T-helper 9 cell (primary cell): ENCODE measurements around the gene CTDNEP1.

ENCODE experiments used
- DNase-seq: peaks from one replicate; pipeline ENCODE4 v3.0.0-alpha.2; 2020

Gene CTDNEP1

DNA sequence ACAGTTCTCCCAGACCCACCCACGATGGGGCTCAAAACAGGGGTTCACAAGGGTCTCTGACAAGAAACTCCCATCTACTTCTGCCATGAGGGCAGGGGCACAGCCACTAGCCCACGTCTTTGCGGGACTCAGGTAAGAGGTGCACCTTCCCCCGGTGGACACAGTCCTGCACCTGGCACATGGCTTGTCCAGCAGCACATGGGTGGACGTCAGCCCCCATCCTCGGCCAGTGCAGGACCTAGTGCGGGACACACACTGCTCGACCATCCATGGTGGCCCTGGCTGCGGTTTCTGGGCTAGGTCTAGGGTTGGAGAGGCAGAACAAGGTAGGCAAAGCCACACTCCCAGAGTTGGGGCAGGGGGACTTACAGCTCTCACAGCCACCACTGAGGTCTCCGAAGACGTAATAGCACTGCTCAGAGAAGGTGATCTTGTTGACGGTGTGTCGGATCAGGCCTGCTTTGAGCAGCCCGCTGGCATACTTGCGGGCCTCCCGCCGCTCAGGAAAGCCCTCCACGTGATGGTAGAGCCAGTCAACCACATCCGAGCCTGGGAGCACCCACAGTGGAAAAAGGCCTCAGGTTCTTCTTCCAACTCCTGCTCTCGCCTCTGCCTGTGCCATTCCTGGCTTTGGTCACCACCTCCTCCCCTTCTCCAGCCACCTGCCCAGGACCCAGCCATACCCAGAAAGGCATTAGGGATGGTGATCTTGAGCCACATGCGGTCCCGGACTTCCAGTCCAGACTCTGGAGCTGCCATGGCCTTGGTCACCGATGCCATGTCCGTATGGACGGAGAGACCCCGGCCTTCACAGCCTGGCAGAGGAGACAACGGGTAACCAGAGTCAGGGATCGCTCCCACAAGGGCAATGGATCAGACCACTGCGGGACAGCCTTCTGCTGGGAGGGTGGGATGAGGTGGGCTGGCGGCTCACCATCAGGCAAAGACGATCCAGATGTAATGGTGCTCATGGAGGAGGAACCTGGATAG, 24.5 kb downstream of the CTDNEP1 start:
- no peak for DNase-seq

DNA sequence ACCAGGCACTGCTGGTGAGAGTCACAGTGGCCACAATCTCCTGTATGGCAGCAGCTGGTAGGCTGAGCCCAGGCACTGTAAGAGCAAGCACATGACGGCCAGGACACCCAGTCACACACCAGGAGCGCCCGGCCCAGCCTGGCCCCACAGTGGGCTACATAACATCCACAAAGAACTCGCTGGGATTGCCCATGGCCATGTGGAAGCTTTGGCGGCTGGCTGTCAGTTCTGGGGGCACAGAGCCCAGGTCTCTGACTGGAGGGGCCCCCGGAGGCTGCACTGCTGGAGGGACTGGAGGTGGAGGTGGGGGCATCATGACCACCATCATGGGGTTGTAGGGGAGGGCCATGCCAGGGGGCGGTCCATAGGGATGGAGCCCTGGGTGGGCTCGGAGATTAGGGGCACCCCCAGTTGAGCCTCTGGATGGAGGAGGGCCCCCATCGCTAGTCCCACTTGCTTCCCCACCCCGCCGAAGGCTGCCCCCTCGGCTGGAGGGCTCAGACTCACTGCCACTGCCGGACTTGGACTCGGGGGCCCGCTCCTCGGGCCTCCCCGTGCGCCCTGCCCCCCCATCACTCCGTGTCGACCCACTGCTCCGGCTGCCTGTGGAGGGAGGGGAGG, 25.7 kb downstream of the CTDNEP1 start:
- DNase-seq: no peak

DNA sequence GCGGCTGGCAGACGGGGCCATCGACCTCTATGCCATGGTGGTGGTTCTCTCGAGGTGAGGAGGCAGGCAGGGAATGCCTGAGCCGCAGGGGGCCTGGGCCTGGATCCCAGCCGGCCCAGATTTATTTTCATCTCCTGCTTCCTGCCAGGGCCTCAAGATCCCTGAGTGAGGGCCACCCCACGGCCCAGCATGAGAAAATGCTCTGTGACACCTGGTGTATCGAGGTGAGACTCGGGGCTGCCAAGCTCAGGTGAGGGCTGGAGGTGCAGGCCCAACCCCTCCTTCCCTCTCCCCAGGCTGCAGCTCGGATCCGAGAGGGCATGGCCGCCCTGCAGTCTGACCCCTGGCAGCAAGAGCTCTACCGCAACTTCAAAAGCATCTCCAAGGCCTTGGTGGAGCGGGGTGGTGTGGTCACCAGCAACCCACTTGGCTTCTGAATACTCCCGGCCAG, 26.8 kb downstream of the CTDNEP1 start:
- DNase-seq: no peak

DNA sequence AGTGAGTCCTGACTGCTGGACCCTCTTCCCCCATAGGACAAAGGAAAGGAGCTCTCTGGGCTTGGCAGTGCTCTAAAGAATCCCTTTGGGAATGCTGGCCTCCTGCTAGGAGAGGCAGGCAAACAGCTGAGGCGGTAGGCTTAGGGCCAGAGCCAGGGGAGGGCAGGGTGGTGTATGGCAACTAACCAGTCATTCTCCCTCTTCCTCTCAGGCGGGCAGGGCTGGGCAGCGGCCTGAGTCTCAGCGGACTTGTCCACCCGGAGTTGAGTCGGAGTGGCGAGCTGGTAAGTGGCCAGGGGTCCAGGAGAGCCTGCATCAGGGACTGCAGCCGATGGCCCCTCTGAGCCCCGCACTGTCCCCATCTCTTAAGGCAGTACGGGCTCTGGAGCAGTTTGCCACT, 27.4 kb downstream of the CTDNEP1 start:
- DNase-seq: no peak

DNA sequence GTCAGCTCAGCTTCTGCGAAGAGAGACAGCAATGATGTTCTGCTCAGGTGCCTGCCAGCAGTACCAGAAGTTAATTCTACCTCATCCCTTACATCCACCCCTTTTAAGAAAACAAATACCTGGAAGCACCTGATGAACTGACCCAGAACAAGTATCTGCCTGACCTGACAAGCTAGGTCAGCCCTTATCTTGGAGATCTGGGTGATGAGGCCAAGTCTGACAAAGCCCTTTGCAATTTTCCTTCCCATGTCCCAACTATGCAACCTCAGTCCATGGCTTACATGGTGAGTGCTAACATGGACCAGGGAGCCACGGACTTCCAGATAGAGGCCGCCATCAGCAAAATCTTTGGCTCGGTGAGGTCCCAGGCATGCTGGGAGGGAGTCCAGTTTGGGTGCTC, 28.2 kb downstream of the CTDNEP1 start:
- DNase-seq: no peak

DNA sequence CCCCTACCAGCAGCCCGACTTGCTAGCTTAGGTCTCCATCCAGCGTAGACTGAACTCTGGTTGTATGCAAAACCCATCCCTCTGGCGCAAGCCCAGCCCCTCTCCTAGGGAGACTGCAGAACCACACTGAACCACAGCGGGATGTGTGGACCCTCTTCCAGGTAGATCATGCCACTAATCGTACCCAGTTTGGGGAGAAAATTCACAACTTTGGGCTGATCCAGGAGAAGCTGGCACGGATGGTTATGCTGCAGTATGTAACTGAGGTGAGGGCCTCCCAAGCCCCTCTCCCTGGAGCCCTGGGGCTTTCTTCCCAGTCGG, 28.6 kb downstream of the CTDNEP1 start:
- DNase-seq: no peak

DNA sequence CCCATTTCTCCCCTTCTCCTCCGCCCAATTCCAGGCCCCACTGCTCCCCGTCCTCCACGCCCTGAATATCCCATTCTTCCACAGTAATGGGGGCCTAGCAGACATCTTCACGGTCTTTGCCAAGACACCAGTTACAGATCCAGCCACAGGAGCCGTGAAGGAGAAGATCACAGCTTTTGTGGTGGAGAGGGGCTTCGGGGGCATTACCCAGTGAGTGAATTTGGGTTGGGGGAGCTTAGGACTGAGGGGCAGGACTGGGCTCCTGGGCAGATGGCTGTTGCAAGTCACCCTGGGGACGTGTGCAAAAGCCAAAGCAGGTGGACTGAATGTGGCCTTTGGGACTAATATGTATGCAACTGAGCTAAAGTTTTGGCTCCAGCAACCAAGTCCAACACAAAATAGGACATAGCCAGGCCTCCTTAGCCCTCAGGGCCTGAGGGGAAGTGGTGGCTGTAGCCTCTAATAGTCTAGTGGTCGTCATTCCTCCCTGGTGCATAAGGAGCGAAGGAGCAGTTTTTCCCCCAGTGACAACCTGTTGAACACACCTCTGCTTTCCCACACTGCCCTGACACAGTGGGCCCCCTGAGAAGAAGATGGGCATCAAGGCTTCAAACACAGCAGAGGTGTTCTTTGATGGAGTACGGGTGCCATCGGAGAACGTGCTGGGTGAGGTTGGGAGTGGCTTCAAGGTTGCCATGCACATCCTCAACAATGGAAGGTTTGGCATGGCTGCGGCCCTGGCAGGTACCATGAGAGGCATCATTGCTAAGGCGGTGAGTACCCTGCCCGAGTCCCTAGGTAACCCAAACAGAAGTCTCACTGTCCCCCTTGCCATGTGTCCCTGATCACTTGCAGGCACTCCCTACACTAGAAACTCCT, 29.2 kb downstream of the CTDNEP1 start:
- DNase-seq: no peak

DNA sequence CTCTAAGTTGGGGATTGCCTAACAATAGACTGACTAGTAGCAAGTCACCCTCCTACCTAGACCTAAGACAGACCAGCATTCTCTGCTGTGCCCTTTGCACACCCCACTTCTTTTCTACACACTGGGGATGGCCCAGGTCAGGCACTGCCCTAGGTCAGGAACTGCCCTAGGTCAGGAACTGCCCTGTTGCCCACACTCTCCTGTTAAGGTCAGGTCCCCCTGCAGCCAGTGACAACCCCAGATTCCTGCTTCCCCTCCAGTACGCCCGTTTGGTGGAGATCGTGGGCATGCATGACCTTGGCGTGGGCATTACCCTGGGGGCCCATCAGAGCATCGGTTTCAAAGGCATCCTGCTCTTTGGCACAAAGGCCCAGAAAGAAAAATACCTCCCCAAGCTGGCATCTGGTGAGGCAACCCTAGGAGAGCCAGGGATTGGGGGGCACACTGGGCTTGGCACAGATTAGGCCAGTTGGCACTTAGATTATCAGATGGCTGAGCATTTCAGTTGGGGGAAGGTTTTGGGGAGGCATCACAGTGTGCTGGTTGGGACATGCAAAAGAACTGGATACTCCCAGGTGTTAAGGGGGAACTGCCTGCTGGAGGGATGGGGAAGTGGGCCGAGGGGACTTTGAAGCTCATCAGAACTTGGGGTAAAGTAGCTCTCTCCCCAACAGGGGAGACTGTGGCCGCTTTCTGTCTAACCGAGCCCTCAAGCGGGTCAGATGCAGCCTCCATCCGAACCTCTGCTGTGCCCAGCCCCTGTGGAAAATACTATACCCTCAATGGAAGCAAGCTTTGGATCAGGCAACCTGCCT, 30.0 kb downstream of the CTDNEP1 start:
- DNase-seq: no peak

DNA sequence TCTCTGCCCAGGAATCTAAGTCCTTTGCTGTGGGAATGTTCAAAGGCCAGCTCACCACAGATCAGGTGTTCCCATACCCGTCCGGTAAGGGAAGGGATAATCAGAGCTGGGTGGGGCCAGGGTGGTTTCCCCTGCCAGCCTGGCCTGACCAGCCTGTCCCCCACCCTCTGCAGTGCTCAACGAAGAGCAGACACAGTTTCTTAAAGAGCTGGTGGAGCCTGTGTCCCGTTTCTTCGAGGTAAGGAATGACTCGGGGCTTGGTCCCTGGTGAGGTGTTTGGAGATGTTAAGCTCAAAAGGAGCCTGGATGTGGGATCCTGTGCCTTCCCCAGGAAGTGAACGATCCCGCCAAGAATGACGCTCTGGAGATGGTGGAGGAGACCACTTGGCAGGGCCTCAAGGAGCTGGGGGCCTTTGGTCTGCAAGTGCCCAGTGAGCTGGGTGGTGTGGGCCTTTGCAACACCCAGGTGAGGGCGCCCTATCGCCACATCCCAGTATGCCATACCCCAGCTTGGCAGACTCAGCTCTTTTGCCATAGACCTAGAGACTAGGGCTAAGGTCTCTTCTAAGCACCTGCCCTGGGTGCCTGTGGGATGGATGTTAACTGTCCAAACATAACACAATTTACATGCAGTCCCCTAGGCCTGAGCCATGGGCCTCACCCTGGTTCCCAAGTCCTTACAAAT, 30.8 kb downstream of the CTDNEP1 start:
- peak; percentile 40 for DNase-seq

DNA sequence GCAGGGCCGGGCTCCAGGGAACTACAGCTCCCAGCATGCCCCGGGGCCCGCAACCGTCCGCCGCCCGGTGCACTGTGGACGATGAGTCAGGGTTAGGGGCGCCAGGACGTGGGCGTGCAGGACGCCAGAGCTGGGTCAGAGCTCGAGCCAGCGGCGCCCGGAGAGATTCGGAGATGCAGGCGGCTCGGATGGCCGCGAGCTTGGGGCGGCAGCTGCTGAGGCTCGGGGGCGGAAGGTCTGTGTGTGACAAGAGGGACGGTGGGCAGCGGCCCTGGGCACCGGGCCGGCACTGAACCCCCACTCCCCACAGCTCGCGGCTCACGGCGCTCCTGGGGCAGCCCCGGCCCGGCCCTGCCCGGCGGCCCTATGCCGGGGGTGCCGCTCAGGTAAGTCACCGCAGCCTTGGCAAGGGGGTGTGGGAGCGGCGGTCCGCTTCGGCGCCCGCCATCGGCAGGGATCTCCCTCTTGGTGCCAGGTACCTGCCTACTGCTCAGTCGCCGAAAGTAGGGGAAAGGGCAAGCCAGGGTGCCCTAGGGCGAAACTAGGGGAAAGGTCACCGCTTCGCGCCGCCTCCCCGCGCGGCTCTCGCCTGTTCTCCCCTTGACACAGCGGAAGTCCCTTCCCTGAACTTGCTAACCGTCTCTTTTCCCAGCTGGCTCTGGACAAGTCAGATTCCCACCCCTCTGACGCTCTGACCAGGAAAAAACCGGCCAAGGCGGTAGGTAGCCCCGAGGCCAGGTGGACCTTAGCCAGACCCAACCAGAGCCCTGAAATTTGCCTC, 31.5 kb downstream of the CTDNEP1 start, which contains the start of the genes ACADVL and DLG4:
Gene ACADVL (plus strand): TSS at position 127 of the 781 bp plus-strand sequence. CDS start 47 bp downstream, at position 174.
Gene DLG4 (minus strand): TSS at position 25 of the 781 bp plus-strand sequence.
- DNase-seq: peak; percentile 70

DNA sequence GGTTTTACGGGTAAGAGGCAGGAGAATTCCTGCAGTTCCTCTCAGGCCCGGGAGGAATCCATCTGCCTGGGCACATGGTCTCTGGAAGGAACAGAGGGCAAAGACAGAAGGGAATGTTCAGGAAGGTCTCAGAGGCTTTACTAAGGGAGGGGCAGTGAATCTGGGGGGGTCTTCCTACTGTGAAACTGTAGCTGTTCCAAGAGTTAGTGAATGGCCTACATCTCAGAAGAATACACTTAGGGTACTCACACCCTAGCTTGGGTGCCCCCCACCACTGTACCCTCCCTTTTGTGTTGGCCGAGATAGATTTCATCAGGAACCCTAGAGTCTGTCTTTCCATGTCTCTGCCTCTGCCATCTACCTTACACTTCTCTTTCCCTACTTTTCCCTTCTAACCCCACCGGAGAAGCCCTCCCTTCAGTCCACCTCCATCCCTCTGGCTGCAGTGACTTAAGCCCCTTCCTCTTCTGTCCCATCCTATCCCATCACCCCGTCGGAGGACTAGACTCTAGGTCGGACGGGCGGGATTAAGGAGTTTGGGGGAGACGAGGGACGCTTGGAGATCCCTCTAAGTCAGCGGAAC, 32.2 kb downstream of the CTDNEP1 start:
- DNase-seq: no peak

DNA sequence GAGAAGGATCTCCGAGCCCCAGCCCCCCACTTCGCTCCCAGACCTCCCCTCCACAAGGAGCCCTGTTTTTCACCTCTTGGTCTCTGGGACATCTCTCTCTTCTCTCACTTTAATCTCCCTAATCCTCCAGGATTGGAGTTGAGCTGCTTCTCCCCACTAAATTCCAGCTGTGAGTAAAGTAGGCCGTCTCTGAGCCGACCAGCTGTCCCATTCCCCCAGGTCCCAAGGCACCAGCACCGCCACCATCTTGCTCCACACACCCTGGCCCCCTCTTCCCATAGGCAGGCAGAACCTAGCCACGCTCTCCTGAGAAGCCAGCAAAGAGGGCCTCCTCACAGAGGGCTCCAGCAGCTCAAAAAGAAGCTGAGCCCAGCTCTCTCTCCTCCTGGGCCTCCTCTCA, 32.8 kb downstream of the CTDNEP1 start:
- DNase-seq: no peak

DNA sequence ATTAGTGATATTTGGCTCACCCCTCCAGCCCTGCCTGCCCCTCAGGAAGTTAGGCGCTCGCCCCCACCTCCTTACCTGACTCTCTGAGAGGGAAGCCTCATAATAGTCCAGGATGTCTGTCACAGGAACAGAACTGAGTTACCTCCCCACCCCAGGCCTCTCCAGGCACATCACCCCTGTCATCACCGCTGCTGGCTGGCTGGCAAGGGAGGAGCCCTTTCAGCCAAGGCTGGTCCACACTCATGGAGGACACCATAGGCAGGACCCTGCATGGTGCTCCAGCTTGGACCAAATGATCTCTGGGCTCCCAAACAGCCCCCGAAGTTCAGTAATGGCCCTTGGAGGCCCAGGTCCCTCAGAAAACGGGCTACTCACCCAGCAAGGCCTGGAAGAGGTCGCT, 33.4 kb downstream of the CTDNEP1 start:
- no peak for DNase-seq

DNA sequence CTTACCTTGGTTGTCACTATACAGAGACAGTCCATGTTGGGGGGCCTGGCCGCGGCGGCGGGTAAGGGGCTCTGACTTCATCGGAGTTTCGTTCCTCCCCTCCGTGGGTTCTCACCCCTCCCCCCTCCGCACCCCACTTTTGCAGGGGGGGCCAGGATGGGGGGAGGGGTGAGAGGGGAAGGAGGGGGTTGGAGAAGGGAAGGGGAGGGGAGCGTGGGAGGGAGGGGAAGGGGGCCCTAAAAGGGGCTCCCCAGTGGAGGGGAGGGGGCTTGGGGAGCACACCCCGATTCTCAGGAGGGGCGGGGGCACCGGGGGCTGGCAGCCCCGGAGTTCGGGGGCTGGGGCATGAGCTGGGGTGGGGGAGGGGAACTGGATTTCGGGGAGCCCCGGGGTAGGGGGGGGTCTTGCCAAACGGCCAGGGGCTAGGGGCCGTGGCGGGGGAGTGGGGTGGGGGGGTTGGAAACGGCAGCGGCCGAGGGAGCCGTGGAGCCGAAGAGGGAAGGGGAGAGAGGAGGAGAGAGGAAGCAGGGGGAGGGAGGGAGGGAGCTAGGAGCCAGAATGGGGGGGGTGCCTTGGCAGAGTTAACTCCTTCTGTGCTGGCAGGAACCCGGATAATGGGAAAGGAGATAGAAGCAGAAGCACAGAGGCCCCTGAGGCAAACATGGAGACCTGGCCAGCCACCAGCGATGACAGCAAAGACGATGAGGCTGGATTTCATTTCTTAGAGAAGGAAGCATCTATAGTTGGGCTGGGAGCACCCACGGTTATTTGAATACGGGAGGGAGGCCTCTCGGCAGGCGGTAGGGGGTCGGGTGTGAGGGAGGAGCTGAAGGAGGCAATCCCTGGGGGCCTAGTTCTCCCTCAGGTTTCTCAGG, 34.2 kb downstream of the CTDNEP1 start:
- no peak for DNase-seq

DNA sequence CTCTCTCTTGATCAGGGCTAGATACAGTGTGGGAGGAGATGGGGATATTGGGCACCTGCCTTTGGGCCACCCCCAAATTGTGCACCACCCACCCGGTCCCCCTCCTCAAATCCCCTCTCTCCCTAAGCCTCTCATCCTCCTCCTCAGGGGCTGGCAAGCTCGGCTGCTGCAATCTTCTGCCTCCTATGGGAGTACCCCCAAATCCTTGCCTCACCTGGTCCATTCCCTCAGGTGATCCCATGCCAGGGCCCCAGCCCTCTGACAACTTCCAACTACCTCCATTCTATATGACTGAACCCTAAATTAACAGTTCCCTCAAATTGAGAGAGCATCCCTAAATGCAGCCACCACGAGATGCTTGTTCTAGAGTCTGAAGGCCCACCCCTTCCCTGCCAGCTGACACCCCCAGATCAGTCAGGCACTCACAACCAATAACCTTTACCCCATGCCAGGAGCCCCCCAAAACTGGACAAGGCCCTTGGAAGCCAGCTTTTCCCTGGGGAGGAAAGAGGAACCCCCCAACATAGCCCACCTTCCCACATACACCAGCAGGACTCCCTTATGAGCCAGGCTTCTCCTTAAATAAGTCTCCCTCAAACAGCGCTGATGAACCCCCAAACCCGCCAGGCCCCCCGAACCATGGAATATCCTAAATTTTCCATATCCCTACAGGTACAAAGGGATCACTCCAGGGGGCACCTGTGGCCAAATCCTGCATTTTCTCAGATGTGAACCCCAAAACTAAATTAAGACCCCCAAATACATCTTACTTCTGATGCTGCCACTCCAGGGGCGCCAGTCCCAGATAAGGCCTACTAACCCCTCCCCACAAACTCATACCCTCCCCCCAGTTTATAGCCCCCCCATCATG, 35.1 kb downstream of the CTDNEP1 start:
- DNase-seq: no peak

DNA sequence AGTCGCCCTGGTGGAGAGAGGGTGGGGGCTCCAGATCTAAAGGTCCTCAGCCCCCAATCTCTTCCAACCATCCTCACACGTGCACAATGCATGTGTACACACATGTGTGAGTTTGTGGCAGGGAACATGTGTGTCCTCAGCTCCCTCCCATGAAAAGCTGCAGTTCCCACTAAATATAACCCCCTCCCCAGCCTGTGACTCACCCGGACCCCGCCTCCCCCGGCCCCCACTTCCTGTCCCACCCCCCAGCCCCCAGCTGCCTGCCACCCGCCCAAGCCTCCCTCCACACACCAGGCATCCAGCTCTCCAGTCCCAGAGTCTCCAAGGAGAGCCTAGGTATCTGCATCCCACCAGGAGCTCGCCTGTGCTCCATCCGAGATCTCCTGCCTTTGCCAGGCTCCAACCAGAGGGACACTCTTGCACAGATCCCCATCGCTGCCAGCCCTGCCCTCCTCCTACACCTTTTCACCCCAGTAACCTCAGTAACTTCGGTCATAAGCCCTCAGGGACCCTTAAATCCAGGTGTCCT, 35.8 kb downstream of the CTDNEP1 start:
- no peak for DNase-seq

DNA sequence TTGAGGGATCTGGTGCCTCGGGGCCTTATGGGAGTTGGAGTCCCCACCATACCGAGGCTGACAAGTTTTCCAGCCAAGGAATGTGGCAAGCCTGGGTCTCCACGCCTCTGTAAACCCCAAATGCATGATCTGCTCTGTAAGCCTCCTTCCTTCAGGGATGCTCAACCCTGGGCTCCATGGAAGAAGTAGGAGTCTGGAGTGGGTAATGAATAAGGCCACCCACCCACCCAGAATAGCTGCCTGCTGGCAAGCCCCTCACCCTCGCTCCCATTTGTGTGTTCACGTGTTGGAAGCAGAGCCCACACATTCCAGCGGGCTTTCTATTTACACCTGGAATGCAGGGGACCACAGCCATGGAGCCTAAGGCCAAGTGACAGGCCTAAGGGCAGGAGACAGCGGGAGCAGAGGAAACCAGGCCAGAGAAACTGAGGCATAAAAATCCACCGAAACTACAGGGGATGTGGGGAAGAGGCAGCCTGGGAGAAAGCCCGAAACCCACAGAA, 36.3 kb downstream of the CTDNEP1 start:
- DNase-seq: no peak
